CD4-positive, alpha-beta memory T cell (primary cell): ENCODE results near the gene DDAH2. TPM values are rescaled to one million over a fixed set of nuclear protein-coding genes. Genes with fewer than 3 reads are reported as not detected.

Experiments
- CTCF ChIA-PET: fragments of 350-600 bp; sonication (Branson Sonifier 250); formaldehyde crosslinking; loops from one replicate; lab custom pipeline; 2021; ENCODE audit warnings: inconsistent platforms; ENCODE audit not compliant: partially characterized antibody; lab: Charles Lee
- POLR2A ChIA-PET: fragments of 350-600 bp; sonication (Branson Sonifier 250); formaldehyde crosslinking; loops from one replicate; lab custom pipeline; 2021; ENCODE audit not compliant: partially characterized antibody; lab: Charles Lee
- DNase-seq, 5 donors: peaks; one replicate each; pipeline versions ENCODE4 v3.0.0 to v3.0.0-alpha.2; 2020 to 2022; ENCODE audit warnings: mixed read lengths in 1 of 5
- H3K27ac ChIP-seq: one replicate; pipeline ENCODE4 v1.7.0; 2013; ENCODE audit warnings: low read depth, low read length
- H3K27me3 ChIP-seq: 2 replicates; pipeline ENCODE4 v1.7.0; 2013; ENCODE audit warnings: mild to moderate bottlenecking, low read length, moderate library complexity; ENCODE audit not compliant: insufficient read depth
- H3K36me3 ChIP-seq: 2 replicates; pipeline ENCODE4 v1.7.0; 2013; ENCODE audit warnings: mild to moderate bottlenecking, low read length, moderate library complexity; ENCODE audit not compliant: insufficient read depth
- H3K4me1 ChIP-seq: 2 replicates; pipeline ENCODE4 v1.7.0; 2013; ENCODE audit warnings: mild to moderate bottlenecking, low read length, moderate library complexity; ENCODE audit not compliant: insufficient read depth
- H3K4me3 ChIP-seq, 2 donors: one replicate each; pipeline ENCODE4 v1.7.0; 2013; ENCODE audit warnings: low read length in 2 of 2, mild to moderate bottlenecking in 1 of 2
- H3K9me3 ChIP-seq, 2 donors: one replicate each; pipeline ENCODE4 v1.7.0; 2013; ENCODE audit warnings: low read length in 2 of 2, control low read depth in 1 of 2; ENCODE audit not compliant: control insufficient read depth in 1 of 2
- H3K27ac Mint-ChIP-seq, 7 donors: one replicate each; pipeline ENCODE4 v1.8.0; 2020 to 2021; ENCODE audit warnings: mixed read lengths in 7 of 7, mild to moderate bottlenecking in 6 of 7, inconsistent platforms in 3 of 7, moderate library complexity in 3 of 7
- H3K27me3 Mint-ChIP-seq, 2 donors: one replicate each; pipeline ENCODE4 v1.8.0; 2020 to 2021; ENCODE audit warnings: mixed read lengths in 2 of 2
- H3K36me3 Mint-ChIP-seq, 2 donors: one replicate each; pipeline ENCODE4 v1.8.0; 2020 to 2021; ENCODE audit warnings: mixed read lengths in 2 of 2, inconsistent platforms in 1 of 2, mild to moderate bottlenecking in 1 of 2
- H3K4me1 Mint-ChIP-seq, 4 donors: one replicate each; pipeline ENCODE4 v1.8.0; 2020 to 2021; ENCODE audit warnings: mixed read lengths in 4 of 4, mild to moderate bottlenecking in 1 of 4
- H3K4me3 Mint-ChIP-seq, 8 donors: one replicate each; pipeline ENCODE4 v1.8.0; 2020 to 2021; ENCODE audit warnings: mixed read lengths in 8 of 8, mild to moderate bottlenecking in 7 of 8, moderate library complexity in 6 of 8, inconsistent platforms in 3 of 8
- H3K9me3 Mint-ChIP-seq, 8 donors: one replicate each; pipeline ENCODE4 v1.8.0; 2020 to 2021; ENCODE audit warnings: mixed read lengths in 8 of 8, mild to moderate bottlenecking in 5 of 8, inconsistent platforms in 3 of 8, moderate library complexity in 1 of 8
- intact Hi-C: fragments of 100-400 bp; cut with micrococcal nuclease; formaldehyde crosslinking; loops from one replicate; pipeline ENCODE4 v1.15.1; 2023
- polyA plus RNA-seq, 2 donors: library from polyadenylated mRNA; unstranded; fragments of 300-500 nt; fragmentation: Illumina TruSeq; gene quantifications; one replicate each; pipeline ENCODE4 v1.2.3, GENCODE V29; 2021
- total RNA-seq, 2 experiments: library from RNA; stranded (reverse); gene quantifications; one replicate each; pipeline ENCODE4 v1.2.3, GENCODE V29; 2021

Gene DDAH2
- total and polyA plus RNA-seq, 4 experiments from 2014 or later, result 5.4 to 19.8 (median 11.9) TPM

DNA sequence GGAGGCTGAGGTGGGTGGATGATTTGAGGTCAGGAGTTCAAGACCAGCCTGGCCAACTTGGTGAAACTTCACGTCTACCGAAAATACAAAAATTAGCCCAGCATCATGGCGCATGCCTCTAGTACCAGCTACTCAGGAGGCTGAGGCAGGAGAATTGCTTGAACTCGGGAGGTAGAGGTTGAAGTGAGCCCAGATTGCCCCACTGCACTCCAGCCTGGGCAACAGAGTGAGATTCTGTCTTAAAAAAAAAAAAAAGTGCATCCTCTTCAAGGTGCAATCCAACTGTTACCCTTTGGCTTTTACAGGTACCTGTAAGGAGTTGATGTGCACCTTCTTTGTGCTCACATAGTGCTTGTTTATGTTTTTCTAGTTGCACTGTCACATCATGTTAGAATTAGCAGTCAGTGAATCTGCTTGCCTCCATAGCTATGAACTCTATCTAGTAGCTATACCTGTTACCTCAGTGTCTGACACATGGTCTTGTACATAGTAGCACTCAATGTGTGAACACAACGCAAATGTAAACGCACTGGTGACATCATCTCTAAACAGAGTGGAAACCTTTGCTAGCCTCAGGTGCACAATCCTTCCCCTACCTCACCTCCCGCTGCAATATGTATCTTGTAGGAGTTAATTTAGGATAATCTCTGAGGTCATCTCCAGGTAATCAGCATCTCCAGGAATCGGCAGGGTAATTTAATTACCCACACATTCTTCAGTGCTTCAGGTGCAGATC lies 20.4 kb upstream of the DDAH2 start:
- no peak for DNase-seq
- Mint-ChIP-seq H3K4me3 (no peak overlapping the region), H3K36me3 (peaks cover 0 to 4% of the 10 kb centered on the region in 2 donors), H3K27me3 (no peaks in the 10 kb centered on the region), H3K9me3 (no peaks in the 10 kb centered on the region), H3K27ac (no peak overlapping the region), H3K4me1 (peaks cover 0 to 8% (median 3%) of the 10 kb centered on the region in 4 donors)
- ChIA-PET POLR2A (interaction anchor here (1.2 kb wide), 1 partner anchor 10 kb away, joined by 4 read pairs; the partner anchor contains the start of gene MSH5), CTCF (interaction anchor here (1.1 kb wide), 1 partner anchor 20 kb away, joined by 3 read pairs; no protein-coding TSS in a partner anchor)
- H3K27me3 ChIP-seq, result no peaks in the 10 kb centered on the region
- no peak overlapping the region for H3K4me3 ChIP-seq
- no peaks in the 10 kb centered on the region for H3K9me3 ChIP-seq
- no peaks in the 10 kb centered on the region for H3K36me3 ChIP-seq
- H3K27ac ChIP-seq, result no peak overlapping the region
- no peaks in the 10 kb centered on the region for H3K4me1 ChIP-seq
- intact Hi-C loops, result no loop called here

DNA sequence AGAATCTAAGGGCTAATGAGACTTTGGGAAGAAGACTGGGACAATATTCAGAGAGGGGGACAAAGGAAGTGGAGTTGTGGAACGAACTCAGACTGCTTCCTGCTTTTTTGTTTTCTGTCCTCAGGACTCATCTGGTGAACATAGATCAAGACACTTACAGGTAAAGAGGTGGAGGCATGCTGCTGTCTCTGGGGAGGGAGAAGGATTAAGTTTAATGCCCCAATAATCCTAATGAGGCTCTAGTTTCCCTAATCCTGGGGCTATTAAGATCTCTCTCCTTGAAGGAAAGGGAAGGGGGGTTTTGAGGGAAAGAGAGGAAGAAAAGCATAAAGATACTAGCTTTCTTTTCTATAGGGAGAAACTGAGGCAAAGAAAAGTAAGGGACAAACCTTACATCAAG lies 15.3 kb upstream of the DDAH2 start:
- no peaks in the 10 kb centered on the region for H3K27me3 Mint-ChIP-seq
- peaks cover 6 to 23% (median 15%) of the 10 kb centered on the region in 4 donors for H3K4me1 Mint-ChIP-seq
- POLR2A ChIA-PET, result interaction anchor here (1.3 to 1.4 kb wide), 2 partner anchors 9 to 83 kb away, joined by 3 read pairs; partner anchors contain the start of genes CLIC1 and HSPA1B
- H3K4me3 ChIP-seq, result no peak overlapping the region
- H3K27ac ChIP-seq, result no peak overlapping the region
- no peaks in the 10 kb centered on the region for H3K9me3 Mint-ChIP-seq
- H3K4me3 Mint-ChIP-seq, result no peak overlapping the region
- H3K27ac Mint-ChIP-seq, result peak overlapping the region in 3 of 7 donors; percentile 7 to 64 (median 49)
- CTCF ChIA-PET, result no interaction called here
- H3K9me3 ChIP-seq, result no peaks in the 10 kb centered on the region
- H3K4me1 ChIP-seq, result peaks cover 11% of the 10 kb centered on the region
- no peaks in the 10 kb centered on the region for H3K36me3 ChIP-seq
- H3K27me3 ChIP-seq, result no peaks in the 10 kb centered on the region
- DNase-seq, result no peak
- H3K36me3 Mint-ChIP-seq, result peaks cover 4 to 6% of the 10 kb centered on the region in 2 donors
- intact Hi-C loops, result no loop called here

DNA sequence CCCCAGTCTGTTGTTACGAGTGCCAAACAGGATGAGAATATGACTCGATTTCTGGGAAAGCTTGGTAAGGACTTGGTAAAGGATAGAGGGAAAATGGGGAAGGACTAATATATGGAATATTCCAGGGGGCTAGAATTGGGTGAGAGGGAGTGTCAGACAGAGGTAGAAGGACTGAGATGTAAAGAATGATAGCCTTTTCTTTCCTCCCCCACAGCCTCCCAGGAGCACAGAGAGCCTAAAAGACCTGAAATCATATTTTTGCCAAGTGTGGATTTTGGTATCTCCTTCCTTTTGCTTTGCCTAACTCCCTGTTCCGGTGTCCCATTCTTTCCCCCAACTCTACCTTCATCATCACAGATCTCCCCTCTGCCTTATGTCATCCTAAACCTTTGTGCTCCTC lies 13.8 kb upstream of the DDAH2 start:
- CTCF ChIA-PET, result no interaction called here
- Mint-ChIP-seq H3K27ac (peak overlapping the region in 1 of 7 donors; percentile 28), H3K36me3 (peaks cover 4 to 7% of the 10 kb centered on the region in 2 donors), H3K4me3 (peak overlapping the region in 1 of 8 donors; percentile 45), H3K4me1 (peaks cover 20 to 38% (median 30%) of the 10 kb centered on the region in 4 donors), H3K9me3 (no peaks in the 10 kb centered on the region), H3K27me3 (no peaks in the 10 kb centered on the region)
- H3K4me3 ChIP-seq, result no peak overlapping the region
- intact Hi-C loops, result no loop called here
- no peak overlapping the region for H3K27ac ChIP-seq
- no peaks in the 10 kb centered on the region for H3K9me3 ChIP-seq
- POLR2A ChIA-PET, result no interaction called here
- DNase-seq, result no peak
- H3K4me1 ChIP-seq, result peaks cover 27% of the 10 kb centered on the region
- no peaks in the 10 kb centered on the region for H3K36me3 ChIP-seq
- no peaks in the 10 kb centered on the region for H3K27me3 ChIP-seq

DNA sequence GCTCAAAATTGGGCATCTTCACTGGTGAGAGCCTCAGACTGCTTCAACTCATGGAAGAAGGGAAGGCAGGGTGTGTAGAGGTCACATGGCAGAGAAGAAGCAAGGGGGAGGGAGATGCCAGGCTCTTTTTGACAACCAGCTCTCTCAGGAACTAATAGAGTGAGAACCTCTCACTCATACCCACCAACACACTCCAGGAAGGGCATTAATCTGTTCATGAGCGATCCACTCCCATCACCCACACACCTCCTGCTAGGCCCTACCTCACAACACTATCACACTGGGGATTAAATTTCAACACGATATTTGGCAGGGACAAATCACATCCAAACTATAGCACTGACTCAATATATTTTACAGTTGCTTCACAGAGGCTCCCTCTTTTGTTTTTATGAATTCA lies 12.7 kb upstream of the DDAH2 start:
- Mint-ChIP-seq H3K4me3 (peak overlapping the region in 7 of 8 donors; percentile 5 to 86 (median 58)), H3K27me3 (no peaks in the 10 kb centered on the region), H3K4me1 (peaks cover 29 to 46% (median 38%) of the 10 kb centered on the region in 4 donors), H3K9me3 (no peaks in the 10 kb centered on the region), H3K36me3 (peaks cover 4 to 9% of the 10 kb centered on the region in 2 donors), H3K27ac (peak overlapping the region in 2 of 7 donors; percentile 77 to 94)
- ChIA-PET CTCF (interaction anchor here (3.3 to 17.2 kb wide), 2 partner anchors 31 to 49 kb away, joined by 15 to 173 read pairs; partner anchors contain the start of gene VWA7), POLR2A (interaction anchor here (0.9 to 1.0 kb wide), 2 partner anchors 54 to 57 kb away, joined by 3 read pairs; partner anchors contain the start of gene VARS1)
- H3K4me3 ChIP-seq, result no peak overlapping the region
- H3K27me3 ChIP-seq, result no peaks in the 10 kb centered on the region
- H3K9me3 ChIP-seq, result no peaks in the 10 kb centered on the region
- H3K4me1 ChIP-seq, result peaks cover 37% of the 10 kb centered on the region
- H3K27ac ChIP-seq, result no peak overlapping the region
- intact Hi-C loops, result no loop called here
- DNase-seq, result no peak
- no peaks in the 10 kb centered on the region for H3K36me3 ChIP-seq

DNA sequence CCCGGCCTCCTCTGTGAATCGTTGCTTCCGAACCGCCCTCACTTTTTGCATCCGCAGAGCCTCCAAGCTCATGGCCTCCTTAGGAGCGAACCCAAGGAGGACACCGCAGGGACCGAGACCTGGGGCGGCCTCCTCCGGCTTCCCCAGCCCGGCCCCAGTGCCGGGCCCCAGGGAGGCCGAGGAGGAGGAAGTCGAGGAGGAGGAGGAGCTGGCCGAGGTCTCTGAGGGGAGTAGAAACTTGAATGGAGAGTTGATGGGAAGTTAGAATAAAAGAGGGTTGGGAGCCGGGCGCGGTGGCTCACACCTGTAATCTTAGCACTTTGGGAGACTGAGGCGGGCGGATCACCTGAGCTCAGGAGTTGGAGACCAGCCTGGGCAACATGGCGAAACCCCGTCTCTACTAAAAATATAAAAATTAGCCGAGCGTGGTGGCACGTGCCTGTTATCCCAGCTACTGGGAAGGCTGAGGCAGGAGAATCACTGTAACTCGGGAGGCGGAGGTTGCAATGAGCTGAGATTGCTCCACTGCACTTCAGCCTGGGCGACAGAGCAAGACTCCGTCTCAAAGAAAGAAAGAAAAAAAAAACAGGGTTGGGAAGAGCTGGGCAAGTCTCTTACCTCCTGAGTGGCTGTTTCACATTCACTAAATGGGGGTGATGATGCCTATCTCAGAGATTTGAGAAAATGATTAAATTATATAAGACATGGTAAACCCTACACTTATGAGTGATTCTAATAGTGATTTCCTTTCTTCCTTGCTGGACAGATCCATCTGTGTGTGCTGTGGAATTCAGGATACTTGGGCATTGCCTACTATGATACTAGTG lies 11.5 kb upstream of the DDAH2 start:
- no peaks in the 10 kb centered on the region for H3K27me3 ChIP-seq
- intact Hi-C loops, result no loop called here
- no peak for DNase-seq
- H3K36me3 ChIP-seq, result no peaks in the 10 kb centered on the region
- peak overlapping the region; percentile 82 for H3K4me3 ChIP-seq
- peak overlapping the region; percentile 94 to 97 (median 95) for H3K27ac Mint-ChIP-seq
- H3K27ac ChIP-seq, result peak overlapping the region; percentile 64
- H3K4me1 Mint-ChIP-seq, result peaks cover 33 to 57% (median 47%) of the 10 kb centered on the region in 4 donors
- CTCF ChIA-PET, result interaction anchor here (0.7 to 17.2 kb wide), 6 partner anchors 11 to 89 kb away, joined by 3 to 173 read pairs (median 12); partner anchors contain the start of genes HSPA1A, HSPA1B, HSPA1L and VWA7
- no peaks in the 10 kb centered on the region for H3K9me3 Mint-ChIP-seq
- POLR2A ChIA-PET, result interaction anchor here (0.6 to 8.9 kb wide), 19 partner anchors 13 to 450 kb away, joined by 3 to 81 read pairs (median 7); partner anchors contain the start of genes ABHD16A, BAG6, DDAH2 and GPANK1
- no peaks in the 10 kb centered on the region for H3K9me3 ChIP-seq
- peaks cover 4 to 19% of the 10 kb centered on the region in 2 donors for H3K36me3 Mint-ChIP-seq
- peaks cover 42% of the 10 kb centered on the region for H3K4me1 ChIP-seq
- no peaks in the 10 kb centered on the region for H3K27me3 Mint-ChIP-seq
- peak overlapping the region; percentile 86 to 99 (median 96) for H3K4me3 Mint-ChIP-seq

DNA sequence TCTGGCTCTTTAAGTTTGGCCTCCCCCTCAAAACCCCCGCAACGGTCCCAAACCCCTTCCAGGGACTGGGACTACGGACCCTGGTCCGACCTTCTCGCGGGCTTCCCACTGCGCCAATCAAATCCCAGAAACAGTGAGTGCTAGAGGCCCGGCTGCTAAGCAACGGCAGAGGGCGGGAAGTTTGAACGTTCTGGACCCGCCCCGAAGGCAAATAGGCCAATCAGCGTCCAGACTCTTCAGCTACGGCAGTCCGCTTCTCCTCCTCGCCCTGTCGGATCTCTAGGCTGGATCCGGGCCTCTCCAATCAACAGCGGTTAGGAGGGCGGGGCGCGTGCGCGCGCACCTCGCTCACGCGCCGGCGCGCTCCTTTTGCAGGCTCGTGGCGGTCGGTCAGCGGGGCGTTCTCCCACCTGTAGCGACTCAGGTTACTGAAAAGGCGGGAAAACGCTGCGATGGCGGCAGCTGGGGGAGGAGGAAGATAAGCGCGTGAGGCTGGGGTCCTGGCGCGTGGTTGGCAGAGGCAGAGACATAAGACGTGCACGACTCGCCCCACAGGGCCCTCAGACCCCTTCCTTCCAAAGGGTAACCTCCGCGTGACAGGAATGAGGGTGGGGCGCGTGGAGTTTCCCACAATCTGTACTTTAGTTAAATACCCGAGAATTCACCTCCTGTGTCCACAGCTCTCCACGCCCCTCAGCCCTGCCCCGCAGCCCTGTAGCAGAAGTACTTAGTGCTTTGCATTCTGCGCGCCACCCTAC lies 10.7 kb upstream of the DDAH2 start, which contains the start of gene MSH5:
TSS of gene MSH5 (plus strand) at position 367 of the 758 bp plus-strand sequence. CDS start 462 bp downstream, outside the sequence.
- no peaks in the 10 kb centered on the region for H3K36me3 ChIP-seq
- Mint-ChIP-seq H3K4me1 (peaks cover 33 to 64% (median 51%) of the 10 kb centered on the region in 4 donors), H3K36me3 (peaks cover 0 to 27% of the 10 kb centered on the region in 2 donors), H3K4me3 (peak within 1 kb of the TSS; percentile 89 to 99 (median 98)), H3K9me3 (no peaks in the 10 kb centered on the region), H3K27me3 (no peaks in the 10 kb centered on the region), H3K27ac (peak within 1 kb of the TSS; percentile 94 to 97 (median 95))
- DNase-seq, result peak; percentile 92 to 97 (median 94)
- peaks cover 42% of the 10 kb centered on the region for H3K4me1 ChIP-seq
- POLR2A ChIA-PET, result interaction anchor here (0.6 to 8.9 kb wide), 25 partner anchors 11 to 1232 kb away, joined by 3 to 81 read pairs (median 5); partner anchors contain the start of genes ABHD16A, BAG6, DDAH2 and GPANK1
- H3K27ac ChIP-seq, result peak within 1 kb of the TSS; percentile 64
- peak within 1 kb of the TSS; percentile 82 for H3K4me3 ChIP-seq
- CTCF ChIA-PET, result interaction anchor here (0.7 to 17.2 kb wide), 8 partner anchors 10 to 150 kb away, joined by 3 to 173 read pairs (median 7); partner anchors contain the start of genes HSPA1A, HSPA1B, HSPA1L and VWA7
- H3K27me3 ChIP-seq, result no peaks in the 10 kb centered on the region
- intact Hi-C loops, result loop anchor here (1.0 to 5.0 kb wide), 4 partner anchors 33 to 88 kb away; partner anchors contain the start of genes ABHD16A, BAG6 and LY6G5C
- no peaks in the 10 kb centered on the region for H3K9me3 ChIP-seq
